Loucy (cell line): ENCODE measurements around the gene PARP12.

ENCODE experiments used
- CTCF ChIP-seq: fragments of 200-600 bp; sonication (generic); conservative IDR thresholded peaks from 2 replicates; pipeline ENCODE4 v1.5.1; 2014; ENCODE audit warnings: mild to moderate bottlenecking, antibody characterized with exemption, low read length
- EZH2phosphoT487 ChIP-seq: fragments of 200-600 bp; IDR thresholded peaks from 2 replicates; pipeline ENCODE4 v1.6.1; 2018; ENCODE audit warnings: antibody characterized with exemption, mild to moderate bottlenecking, moderate library complexity, borderline replicate concordance

DNA sequence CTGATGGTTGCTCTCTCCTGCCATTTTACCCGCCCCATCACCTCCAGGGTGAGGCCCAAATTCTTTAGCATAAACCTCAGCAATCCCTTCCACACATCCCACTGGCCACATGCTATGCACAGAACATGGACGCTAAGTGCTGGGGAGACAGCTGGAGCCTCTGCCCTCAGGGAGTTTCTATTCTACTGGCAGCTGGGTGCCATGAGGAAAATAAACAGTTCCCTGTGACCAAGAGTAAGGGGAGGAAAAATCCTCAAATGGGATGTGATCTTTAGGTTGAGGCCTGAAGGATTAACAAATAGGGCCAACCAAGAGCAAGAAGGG, 1.2 kb downstream of the PARP12 start:
- TF ChIP-seq CTCF (no peak), EZH2phosphoT487 (no peak)
